SK-N-MC (cell line): ENCODE measurements around the gene TSPEAR.

Source experiments
- EZH2 ChIP-seq: fragments of 200-600 bp; sonication (generic); IDR thresholded peaks from one replicate; pipeline ENCODE4 v1.6.1; 2017; ENCODE audit warnings: antibody characterized with exemption
- POLR2AphosphoS5 ChIP-seq: IDR thresholded peaks from 2 replicates; pipeline ENCODE4 v1.6.1; 2012; ENCODE audit warnings: mild to moderate bottlenecking, low read depth, low read length, borderline replicate concordance

DNA sequence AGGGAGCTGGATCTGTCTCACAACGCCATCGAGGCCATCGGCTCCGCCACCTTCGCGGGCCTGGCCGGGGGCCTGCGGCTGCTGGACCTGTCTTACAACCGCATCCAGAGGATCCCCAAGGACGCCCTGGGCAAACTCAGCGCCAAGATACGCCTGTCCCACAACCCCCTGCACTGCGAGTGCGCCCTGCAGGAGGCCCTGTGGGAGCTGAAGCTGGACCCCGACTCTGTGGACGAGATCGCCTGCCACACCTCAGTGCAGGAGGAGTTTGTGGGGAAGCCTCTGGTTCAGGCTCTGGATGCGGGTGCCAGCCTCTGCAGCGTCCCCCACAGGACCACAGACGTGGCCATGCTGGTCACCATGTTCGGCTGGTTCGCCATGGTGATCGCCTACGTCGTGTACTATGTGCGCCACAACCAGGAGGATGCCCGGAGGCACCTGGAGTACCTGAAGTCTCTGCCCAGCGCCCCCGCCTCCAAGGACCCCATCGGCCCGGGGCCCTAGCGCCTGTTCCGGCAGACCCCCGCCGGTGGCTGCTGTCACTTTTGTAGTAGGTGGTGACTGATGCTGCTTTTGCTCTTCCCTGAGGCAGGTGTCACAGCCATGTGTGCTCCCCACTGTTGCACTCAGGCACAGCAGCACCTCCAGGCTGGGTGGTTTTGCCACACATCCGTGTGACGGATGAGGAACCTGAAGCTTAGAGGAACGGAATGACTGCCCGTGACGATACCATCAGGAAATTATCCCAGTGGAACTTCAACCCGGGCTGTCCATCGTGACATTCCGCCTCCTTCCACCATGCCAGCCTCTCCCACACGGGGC, 254.2 kb downstream of the TSPEAR start:
- TF ChIP-seq EZH2 = no peak
- TF ChIP-seq POLR2AphosphoS5 = no peak
